Measurements from ENCODE around the gene TLCD3A.
"Not testable (repeated sequence)": the region's sequence is repeated elsewhere in the genome, so short reads cannot be mapped to it uniquely, and the experiment has no call there.

TLCD3A gene

GRCh38 chr17:708132-708531 is 24.3 kb upstream of the TLCD3A start:
- DNase-seq, result no peak

- DNase-seq, result no peak
Observed at GRCh38 chr17:718075-718474, 14.3 kb upstream of the TLCD3A start.

- no peak for DNase-seq
Observed at GRCh38 chr17:720706-721539, 11.5 kb upstream of the TLCD3A start.

- DNase-seq, result no peak
Observed at GRCh38 chr17:721540-721937, 10.9 kb upstream of the TLCD3A start.

- DNase-seq, result no peak
Observed at GRCh38 chr17:725084-725483, 7.3 kb upstream of the TLCD3A start.

GRCh38 chr17:725746-726145 is 6.7 kb upstream of the TLCD3A start:
- DNase-seq, result no peak

- DNase-seq, result no peak
Observed at GRCh38 chr17:726271-726919, 6.0 kb upstream of the TLCD3A start.

- no peak for DNase-seq
Observed at GRCh38 chr17:728911-729310, 3.5 kb upstream of the TLCD3A start.

- DNase-seq, result no peak
Observed at GRCh38 chr17:731644-732066, 741 bp upstream of the TLCD3A start.

- DNase-seq, result peak; percentile 31
Observed at GRCh38 chr17:732902-733720, 715 bp downstream of the TLCD3A start.

GRCh38 chr17:733743-734142 is 1.3 kb downstream of the TLCD3A start:
- no peak for DNase-seq

- DNase-seq, result no peak
Observed at GRCh38 chr17:737561-738113, 5.2 kb downstream of the TLCD3A start.

- peak; percentile 96 for DNase-seq
Observed at GRCh38 chr17:740240-741017, 8.0 kb downstream of the TLCD3A start.

- no peak for DNase-seq
Observed at GRCh38 chr17:742147-742793, 9.9 kb downstream of the TLCD3A start.

GRCh38 chr17:743139-743538 is 10.7 kb downstream of the TLCD3A start:
- DNase-seq, result no peak

GRCh38 chr17:744937-745336 is 12.5 kb downstream of the TLCD3A start:
- DNase-seq, result no peak

GRCh38 chr17:745406-745805 is 13.0 kb downstream of the TLCD3A start:
- no peak for DNase-seq

GRCh38 chr17:746181-746580 is 13.8 kb downstream of the TLCD3A start:
- no peak for DNase-seq

GRCh38 chr17:746783-747629 is 14.6 kb downstream of the TLCD3A start:
- DNase-seq, result no peak

- not testable (repeated sequence) for DNase-seq
Observed at GRCh38 chr17:748604-749003, 16.2 kb downstream of the TLCD3A start.

GRCh38 chr17:749359-749758 is 17.0 kb downstream of the TLCD3A start:
- not testable (repeated sequence) for DNase-seq

Measured in suppressor macrophage treated with lipopolysaccharide for 4 hours (primary cell).